NCI-H69 (cell line): Measurements from ENCODE around the gene RGS5.
"Not testable (repeated sequence)": the region's sequence is repeated elsewhere in the genome, so short reads cannot be mapped to it uniquely, and the experiment has no call there.

ENCODE experiments used
- DNase-seq: peaks from one replicate; lab custom pipeline; 2025; lab: John Stamatoyannopoulos, UW

RGS5 gene

DNA sequence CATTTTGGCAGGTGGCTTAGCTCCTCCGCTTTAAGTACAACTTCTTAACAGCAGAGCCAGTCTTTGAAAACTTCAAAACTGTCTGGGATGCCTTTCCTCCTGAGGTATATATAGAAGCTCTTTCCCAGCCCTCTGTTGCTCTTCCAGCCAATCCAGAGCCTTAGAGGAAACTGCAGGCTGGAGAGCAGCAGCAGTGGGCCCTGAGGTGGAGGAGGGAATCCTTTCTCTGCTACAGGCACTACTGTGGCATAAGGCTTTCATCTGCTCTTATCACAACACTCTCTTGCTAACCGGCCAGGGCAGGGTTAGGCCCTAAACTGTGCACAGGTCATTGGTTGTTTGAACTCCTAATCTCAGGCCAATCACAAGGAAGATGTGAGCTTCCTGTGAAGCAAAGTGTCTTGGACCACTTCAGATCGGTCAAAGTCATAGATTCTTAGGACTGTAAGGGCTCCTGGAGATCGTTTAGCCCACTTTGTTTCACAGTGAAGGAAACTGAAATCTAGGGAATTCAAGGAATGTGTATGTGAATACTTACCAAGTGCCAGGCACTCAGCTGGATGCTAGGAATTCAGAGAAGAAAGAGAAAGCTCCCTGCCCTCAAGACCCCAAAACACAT lies at the start of gene RGS5:
Gene RGS5, minus strand, starts transcription at position 84 of the 619 bp plus-strand sequence. Its CDS starts 81 bp downstream, at position 3.
- DNase-seq, result no peak

GRCh38 chr1:163250382-163250974 lies 47.8 kb upstream of the RGS5 start:
- no peak for DNase-seq

- DNase-seq, result no peak
These were observed 45.3 kb upstream of the RGS5 start for GRCh38 chr1:163248064-163248463.

- peak; percentile 59 for DNase-seq
These were observed 41.9 kb upstream of the RGS5 start for GRCh38 chr1:163244648-163245047.

- DNase-seq, result no peak
These were observed 39.0 kb upstream of the RGS5 start for GRCh38 chr1:163241746-163242145.

GRCh38 chr1:163240705-163241104 lies 38.0 kb upstream of the RGS5 start:
- peak; percentile 11 for DNase-seq

- DNase-seq, result not testable (repeated sequence)
These were observed 30.9 kb upstream of the RGS5 start for GRCh38 chr1:163233643-163234042.

- no peak for DNase-seq
These were observed 28.7 kb upstream of the RGS5 start for GRCh38 chr1:163231385-163231784.

DNA sequence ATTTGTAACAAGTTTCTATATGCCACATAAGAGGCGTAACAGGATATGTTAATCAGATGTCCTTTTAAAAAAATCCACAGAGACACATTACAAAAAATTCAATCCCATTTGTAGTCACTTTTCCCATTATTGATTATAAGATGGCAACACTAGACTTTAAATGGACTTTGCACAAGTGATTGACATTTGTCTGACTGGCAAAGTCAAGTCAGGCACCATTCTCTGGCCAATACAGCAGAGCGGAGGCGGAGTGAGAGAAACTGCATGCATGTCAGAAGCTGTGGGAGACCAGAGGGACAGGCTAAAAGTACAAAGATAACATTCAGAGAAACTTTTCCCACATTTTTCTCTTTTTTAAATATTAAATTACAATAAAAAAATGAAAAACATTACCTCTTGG lies 28.1 kb upstream of the RGS5 start:
- no peak for DNase-seq

DNA sequence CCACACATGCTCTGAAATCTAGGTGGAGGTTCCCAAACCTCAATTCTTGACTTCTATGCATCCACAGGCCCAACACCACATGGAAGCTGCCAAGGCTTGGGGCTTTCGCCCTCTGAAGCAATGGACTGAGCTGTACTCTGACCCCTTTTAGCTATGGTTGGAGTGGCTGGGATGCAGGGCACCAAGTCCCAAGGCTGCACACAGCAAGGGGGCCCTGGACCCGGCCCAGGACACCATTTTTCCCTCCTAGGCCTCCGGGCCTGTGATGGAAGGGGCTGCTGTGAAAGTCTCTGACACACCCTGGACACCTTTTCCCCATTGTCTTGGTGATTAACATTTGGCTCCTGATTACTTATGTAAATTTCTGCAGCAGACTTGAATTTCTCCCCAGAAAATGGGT lies 25.6 kb upstream of the RGS5 start:
- DNase-seq, result not testable (repeated sequence)

GRCh38 chr1:163227126-163227525 lies 24.4 kb upstream of the RGS5 start:
- no peak for DNase-seq

- DNase-seq, result no peak
These were observed 10.9 kb upstream of the RGS5 start for GRCh38 chr1:163213626-163214025.

DNA sequence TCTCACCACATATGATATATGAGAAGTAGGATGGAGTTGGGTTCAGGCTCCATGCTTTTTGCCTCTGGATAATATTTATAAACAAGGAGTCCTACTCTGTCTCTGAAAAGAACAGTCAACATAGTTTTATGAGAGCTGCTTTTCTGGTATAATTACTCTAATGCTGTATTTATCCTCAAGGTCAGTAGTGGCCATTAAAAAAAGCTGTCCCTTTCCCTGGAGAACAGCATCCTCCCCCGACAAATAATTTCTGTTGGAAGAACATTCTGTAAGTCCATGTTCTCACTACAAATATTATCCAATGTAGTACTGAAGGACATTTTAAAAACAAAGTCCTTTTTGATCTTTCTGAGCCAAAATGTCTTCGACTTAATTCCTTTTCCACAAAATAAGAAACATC lies 9.0 kb upstream of the RGS5 start:
- DNase-seq, result no peak

DNA sequence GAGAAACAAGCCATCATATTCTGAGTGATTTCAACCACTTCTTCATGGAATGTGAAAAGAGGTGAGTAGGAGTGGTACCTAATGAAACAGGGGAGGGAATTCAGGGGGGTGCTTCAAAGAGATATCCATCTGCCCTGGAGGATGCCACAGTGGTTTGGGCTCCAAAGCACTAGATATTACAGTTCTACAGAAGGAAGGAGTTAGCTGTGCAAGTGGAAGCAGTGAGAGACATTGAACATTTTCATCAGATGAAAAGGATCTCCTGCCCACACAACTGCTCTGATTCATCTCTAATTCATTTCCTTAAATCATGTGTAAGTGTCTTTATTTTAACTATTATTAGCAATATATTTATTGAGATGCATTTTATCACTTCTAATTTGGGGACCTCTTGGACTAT lies 2.8 kb upstream of the RGS5 start:
- no peak for DNase-seq

DNA sequence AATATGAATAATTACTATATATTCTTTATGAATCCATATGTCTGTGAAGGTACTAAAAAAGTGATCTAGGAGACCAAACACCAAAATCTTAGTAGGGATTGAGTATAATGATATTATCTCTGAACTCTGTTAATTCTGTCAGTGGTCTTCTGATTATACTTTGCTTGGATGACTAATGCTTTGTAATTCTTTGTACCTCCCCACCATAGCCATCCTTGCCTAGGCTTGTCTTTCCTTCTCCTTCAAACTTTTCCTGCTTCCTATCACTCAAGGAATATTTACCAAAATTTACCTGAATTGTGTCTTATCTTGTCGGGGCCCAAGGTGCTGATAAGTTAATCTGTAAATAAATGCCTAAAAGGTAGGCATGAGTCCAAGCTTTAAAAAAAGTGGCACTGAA lies 845 bp upstream of the RGS5 start:
- DNase-seq, result no peak

GRCh38 chr1:163201906-163202305 lies 810 bp downstream of the RGS5 start:
- DNase-seq, result no peak

GRCh38 chr1:163197022-163197421 lies 5.7 kb downstream of the RGS5 start:
- no peak for DNase-seq

- DNase-seq, result no peak
These were observed 6.3 kb downstream of the RGS5 start for GRCh38 chr1:163196449-163196787.

DNA sequence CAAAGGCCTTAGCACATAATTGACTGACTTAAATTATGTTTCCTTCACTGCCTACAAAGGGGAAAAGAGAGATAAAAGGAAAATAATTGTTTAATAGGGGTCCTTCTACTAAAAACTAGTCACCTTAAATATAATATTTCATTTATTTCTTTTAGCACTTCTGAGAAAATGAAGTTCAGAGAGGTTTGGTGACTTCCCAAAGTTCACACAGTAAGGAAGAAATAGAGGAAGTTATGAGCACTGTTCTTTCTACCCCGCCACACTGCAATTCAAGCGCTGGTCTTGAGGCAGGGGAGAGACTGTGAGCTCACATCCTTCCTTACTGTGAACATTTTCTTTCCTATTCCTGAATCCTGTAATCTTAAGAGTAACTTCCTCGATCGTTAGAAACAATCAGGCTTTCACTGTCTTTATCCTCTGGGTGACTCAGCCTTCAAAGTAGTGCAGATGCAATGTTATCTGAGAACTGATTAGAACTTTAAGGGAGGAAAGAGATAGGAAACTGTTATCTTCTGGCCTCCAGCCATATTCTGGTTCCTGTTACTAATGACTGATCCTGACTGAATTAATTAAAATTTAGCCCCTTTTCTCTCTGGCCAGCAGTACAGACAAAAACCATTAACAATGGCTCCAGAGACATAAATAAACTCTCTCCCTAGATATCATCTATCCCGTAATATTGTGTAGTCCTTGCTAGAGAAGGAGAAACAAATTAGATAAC lies 6.8 kb downstream of the RGS5 start:
- DNase-seq, result no peak

DNA sequence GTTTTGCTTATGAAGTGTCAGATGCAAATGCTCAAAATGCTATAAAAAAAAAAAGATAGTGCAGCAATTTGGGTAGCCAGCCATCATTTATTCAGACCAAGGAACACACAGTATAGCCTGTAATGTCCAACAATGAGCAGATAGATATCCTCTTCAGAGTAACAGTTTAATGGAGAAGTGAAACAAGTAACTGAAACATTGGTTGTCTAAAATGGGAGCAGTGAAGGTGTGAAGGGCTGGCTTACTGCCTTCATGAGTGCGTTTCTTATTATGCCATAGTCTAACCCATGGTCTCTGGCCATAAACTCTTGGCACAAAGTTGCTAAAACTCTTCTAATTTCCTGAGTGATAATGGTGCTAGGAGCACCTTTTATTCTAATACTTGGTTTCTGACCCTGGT lies 11.4 kb downstream of the RGS5 start:
- no peak for DNase-seq

GRCh38 chr1:163188947-163189346 lies 13.8 kb downstream of the RGS5 start:
- peak; percentile 12 for DNase-seq

GRCh38 chr1:163187849-163188248 lies 14.9 kb downstream of the RGS5 start:
- no peak for DNase-seq

DNA sequence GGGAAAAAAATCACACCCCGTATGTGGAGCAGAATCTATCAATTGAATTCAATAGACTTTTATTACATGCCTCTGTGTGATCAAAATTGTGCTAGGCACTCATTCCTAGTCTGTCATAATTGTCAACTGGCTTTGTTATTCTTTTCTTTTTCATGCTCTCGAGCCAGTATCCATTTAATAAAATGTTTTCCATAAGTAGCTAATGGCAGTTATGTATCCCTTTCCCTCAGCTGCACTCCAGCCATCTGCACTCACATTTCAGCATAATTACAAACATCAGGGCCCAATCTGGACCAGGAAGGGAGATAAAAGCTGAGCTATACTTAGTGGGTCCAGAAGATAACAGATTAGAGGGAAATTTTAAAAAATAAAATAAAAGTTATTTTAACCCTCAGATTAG lies 15.9 kb downstream of the RGS5 start:
- peak; percentile 60 for DNase-seq
